Measurements from ENCODE around the gene PLA2G3. TPM values are rescaled to one million over a fixed set of nuclear protein-coding genes. Genes with fewer than 3 reads are reported as not detected.

Gene PLA2G3
- total and polyA plus RNA-seq, 2 experiments from 2014 or later = 18.0 to 34.5 TPM

- H3K9me3 Mint-ChIP-seq = peaks cover 3% of the 10 kb centered on the region; the same call in 1 of the 3 replicates
- TF ChIP-seq NANOG (IDR thresholded peaks at IDR 0.05; ENCODE audit: borderline replicate concordance) (no peak), ZNF462 (CRISPR knock-in tag; IDR thresholded peaks at IDR 0.05) (no peak), REST (IDR thresholded peaks at IDR 0.05; ENCODE audit: unreplicated experiment) (no peak), EZH2 (IDR thresholded peaks at IDR 0.05; ENCODE audit: low read depth, unreplicated experiment) (no peak), ETS1 (IDR thresholded peaks at IDR 0.05) (no peak)
- DNase-seq (ENCODE audit: low spot score) = no peak
- Histone ChIP-seq H3K27ac (ENCODE audit: low read depth) (no peak overlapping the region), H3K4me3 (no peak overlapping the region), H3K79me2 (replicated peaks; ENCODE audit: insufficient read depth) (peaks cover 33% of the 10 kb centered on the region), H3K36me3 (ENCODE audit: insufficient read depth) (0 out of 2 replicates have a peak, but pooled peaks cover 3% of the 10 kb centered on the region), H3F3A (replicated peaks; ENCODE audit: low read depth) (no peaks in the 10 kb centered on the region), H3K4me1 (ENCODE audit: insufficient read depth) (peaks cover 5% of the 10 kb centered on the region; the same call in 1 of the 2 replicates), H3K4me2 (no peak overlapping the region), H3K9me2 (ENCODE audit: insufficient read depth) (peaks cover 4% of the 10 kb centered on the region; the same call in 1 of the 2 replicates), H2AFZ (no peak overlapping the region), H3K27me3 (ENCODE audit: insufficient read depth) (peaks cover 23% of the 10 kb centered on the region), H4K20me1 (replicated peaks; ENCODE audit: insufficient read depth) (peaks cover 3% of the 10 kb centered on the region; the same call in 1 of the 2 replicates)
- ATAC-seq = no peak
- H3K36me3 Mint-ChIP-seq (ENCODE audit: low read depth) = peaks cover 3% of the 10 kb centered on the region; the same call in 1 of the 3 replicates
- H3K4me1 Mint-ChIP-seq = peaks cover 8% of the 10 kb centered on the region
- no peak overlapping the region for H3K27ac Mint-ChIP-seq
- H3K4me3 Mint-ChIP-seq = no peak overlapping the region
- H3K27me3 Mint-ChIP-seq (ENCODE audit: insufficient read depth, low read depth, poor library complexity) = peaks cover 5% of the 10 kb centered on the region
These were observed 21.9 kb upstream of the PLA2G3 start for GRCh38 chr22:31162015-31162765.

Data from GM23338 (cell line).